Stimulated activated CD4-positive, alpha-beta T cell treated with anti-CD3 and anti-CD28 coated beads, Interleukin-12 subunit alpha, Interleukin-12 subunit beta, amount 100 ng/mL, for 48 hours (primary cell): Measurements from ENCODE around the gene ADAMTS2.

Source experiments
- DNase-seq, 3 donors: peaks; one replicate each; pipeline ENCODE4 v3.0.0-alpha.2; 2020; ENCODE audit warnings: low read depth in 2 of 3, low spot score in 1 of 3

ADAMTS2 gene

GRCh38 chr5:179267071-179267670, 78.1 kb downstream of the ADAMTS2 start:
- no peak for DNase-seq

GRCh38 chr5:179266291-179267070, 78.8 kb downstream of the ADAMTS2 start:
- no peak for DNase-seq

GRCh38 chr5:179265514-179266290, 79.6 kb downstream of the ADAMTS2 start:
- DNase-seq, result no peak

- no peak for DNase-seq
These were observed 80.3 kb downstream of the ADAMTS2 start for GRCh38 chr5:179264783-179265513.

GRCh38 chr5:179264053-179264782, 81.0 kb downstream of the ADAMTS2 start:
- DNase-seq, result no peak

- no peak for DNase-seq
These were observed 81.7 kb downstream of the ADAMTS2 start for GRCh38 chr5:179263391-179264052.

- DNase-seq, result no peak
These were observed 82.9 kb downstream of the ADAMTS2 start for GRCh38 chr5:179262126-179262920.

- DNase-seq, result no peak
These were observed 83.7 kb downstream of the ADAMTS2 start for GRCh38 chr5:179261301-179262125.

- no peak for DNase-seq
These were observed 84.8 kb downstream of the ADAMTS2 start for GRCh38 chr5:179260324-179261070.

- no peak for DNase-seq
These were observed 85.4 kb downstream of the ADAMTS2 start for GRCh38 chr5:179259731-179260323.

GRCh38 chr5:179258922-179259730, 86.1 kb downstream of the ADAMTS2 start:
- DNase-seq, result no peak

- no peak for DNase-seq
These were observed 87.0 kb downstream of the ADAMTS2 start for GRCh38 chr5:179258001-179258921.

GRCh38 chr5:179257176-179257682, 88.0 kb downstream of the ADAMTS2 start:
- DNase-seq, result no peak

- no peak for DNase-seq
These were observed 88.7 kb downstream of the ADAMTS2 start for GRCh38 chr5:179256328-179257175.
